GM21737 (cell line): ENCODE measurements around the gene P2RX2.

Experiments used
- ATAC-seq: cut with Tn5 transposase; IDR thresholded peaks from one replicate; pipeline ENCODE4 v1.9.1; 2021; ENCODE audit warnings: mild to moderate bottlenecking, moderate library complexity; ENCODE audit not compliant: unreplicated experiment

P2RX2 gene

GRCh38 chr12:132660052-132660451, 41.5 kb downstream of the P2RX2 start:
- no peak for ATAC-seq

DNA sequence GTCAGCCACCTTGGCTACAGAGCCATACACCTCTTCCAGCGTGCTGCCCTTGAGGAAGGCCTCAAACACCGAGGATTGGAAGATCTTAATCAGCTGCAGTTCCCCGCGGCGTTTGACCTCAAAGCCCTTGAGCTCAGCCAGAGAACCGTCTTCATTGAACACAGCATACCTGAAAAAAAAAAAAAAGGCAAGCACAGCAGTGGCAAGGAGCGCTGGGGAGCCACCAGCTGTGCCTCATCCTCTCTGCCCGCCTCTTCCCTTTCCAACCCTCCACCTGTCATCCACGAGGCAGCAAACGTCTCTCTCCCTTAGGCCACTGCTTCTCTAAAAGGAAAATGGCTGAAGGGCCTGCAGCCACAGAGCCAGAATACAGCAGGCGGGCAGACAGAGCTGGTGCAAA, 42.4 kb downstream of the P2RX2 start:
- no peak for ATAC-seq

- no peak for ATAC-seq
Observed at GRCh38 chr12:132661972-132662371, 43.4 kb downstream of the P2RX2 start.

- ATAC-seq: no peak
Observed at GRCh38 chr12:132662901-132663755, 44.6 kb downstream of the P2RX2 start.

- ATAC-seq: no peak
Observed at GRCh38 chr12:132664206-132665148, 45.9 kb downstream of the P2RX2 start.

- ATAC-seq: no peak
Observed at GRCh38 chr12:132665149-132665491, 46.5 kb downstream of the P2RX2 start.

- ATAC-seq: no peak
Observed at GRCh38 chr12:132665794-132666193, 47.2 kb downstream of the P2RX2 start.

- no peak for ATAC-seq
Observed at GRCh38 chr12:132668191-132669088, 49.9 kb downstream of the P2RX2 start.

GRCh38 chr12:132669166-132669879, 50.7 kb downstream of the P2RX2 start:
- ATAC-seq: no peak
